Right atrium auricular region (tissue), 2 donors: Measurements from ENCODE around the gene CHST13. TPM values are rescaled to one million over a fixed set of nuclear protein-coding genes. Genes with fewer than 3 reads are reported as not detected.
A peak's percentile ranks its signal among the peaks of the same experiment; 100 is the strongest.

Experiments used
- DNase-seq: peaks from one replicate; pipeline ENCODE4 v3.0.0-alpha.2; 2019; ENCODE audit warnings: low spot score
- H3K27ac ChIP-seq, 2 donors: fragments of 200-600 bp; sonication (generic); 1 replicate in 1 of 2; 2 replicates in 1 of 2; pipeline ENCODE4 v1.5.1; 2016 to 2019
- H3K27me3 ChIP-seq, 2 donors: fragments of 200-600 bp; sonication (generic); one replicate each; pipeline versions ENCODE4 v1.5.1 to v1.6.0; 2017 to 2019
- H3K36me3 ChIP-seq: fragments of 200-600 bp; sonication (generic); one replicate; pipeline ENCODE4 v1.5.1; 2016
- H3K4me1 ChIP-seq, 2 donors: fragments of 200-600 bp; sonication (generic); one replicate each; pipeline versions ENCODE4 v1.5.1 to v1.6.0; 2017 to 2019
- H3K4me3 ChIP-seq, 2 donors: fragments of 200-600 bp; sonication (generic); 1 replicate in 1 of 2; 2 replicates in 1 of 2; pipeline ENCODE4 v1.5.1; 2017 to 2019; ENCODE audit warnings: mild to moderate bottlenecking in 1 of 2, moderate library complexity in 1 of 2
- H3K9me3 ChIP-seq, 2 donors: fragments of 200-600 bp; sonication (generic); one replicate each; pipeline ENCODE4 v1.5.1; 2019
- total RNA-seq, 2 donors: library from RNA; depleted of rRNA; stranded (reverse); fragments of >200 nt; gene quantifications; one replicate each; pipeline ENCODE4 v1.1.0, GENCODE V29; 2016
- TF ChIP-seq, protein P1 (sequence below), 2 donors: fragments of 200-600 bp; sonication (generic); IDR thresholded peaks; one replicate each; pipeline ENCODE4 v1.5.1; 2019; ENCODE audit warnings: antibody characterized with exemption in 2 of 2

The CHST13 gene
- total RNA-seq, 2 donors from 2014 or later = 0.90 TPM; not detected in 1

DNA sequence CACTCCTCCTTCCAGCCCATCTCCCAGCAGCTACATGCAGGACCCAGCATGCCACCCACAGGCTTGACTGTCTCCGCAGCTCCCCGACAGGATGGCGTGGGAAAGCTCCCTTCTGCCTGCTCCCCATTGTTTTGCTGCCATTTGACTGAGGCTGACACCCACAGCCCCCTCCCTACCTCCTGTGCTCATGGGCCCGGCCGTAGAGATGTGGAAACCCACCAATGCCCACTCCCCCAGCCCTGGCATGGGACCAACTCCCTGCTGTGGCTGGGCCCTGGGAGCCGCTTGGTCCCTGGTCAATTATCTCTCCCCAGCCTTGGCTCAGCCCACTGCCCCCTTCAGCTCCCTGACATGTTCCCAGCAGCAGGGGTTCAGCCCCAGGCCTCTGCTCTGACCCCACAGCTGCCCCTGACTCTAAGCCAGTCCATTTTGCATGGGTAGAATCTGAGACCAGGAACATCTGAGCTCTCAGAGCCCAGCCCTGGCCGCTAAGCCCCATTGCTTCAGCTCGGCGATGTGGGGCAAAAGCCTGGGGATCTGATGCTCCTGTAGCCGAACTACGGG lies 26.6 kb downstream of the CHST13 start:
- Histone ChIP-seq H3K36me3 (no peaks in the 10 kb centered on the region), H3K27me3 (no peaks in the 10 kb centered on the region), H3K4me3 (no peak overlapping the region), H3K9me3 (no peaks in the 10 kb centered on the region), H3K27ac (no peak overlapping the region), H3K4me1 (no peaks in the 10 kb centered on the region)
- TF ChIP-seq, protein P1, sequence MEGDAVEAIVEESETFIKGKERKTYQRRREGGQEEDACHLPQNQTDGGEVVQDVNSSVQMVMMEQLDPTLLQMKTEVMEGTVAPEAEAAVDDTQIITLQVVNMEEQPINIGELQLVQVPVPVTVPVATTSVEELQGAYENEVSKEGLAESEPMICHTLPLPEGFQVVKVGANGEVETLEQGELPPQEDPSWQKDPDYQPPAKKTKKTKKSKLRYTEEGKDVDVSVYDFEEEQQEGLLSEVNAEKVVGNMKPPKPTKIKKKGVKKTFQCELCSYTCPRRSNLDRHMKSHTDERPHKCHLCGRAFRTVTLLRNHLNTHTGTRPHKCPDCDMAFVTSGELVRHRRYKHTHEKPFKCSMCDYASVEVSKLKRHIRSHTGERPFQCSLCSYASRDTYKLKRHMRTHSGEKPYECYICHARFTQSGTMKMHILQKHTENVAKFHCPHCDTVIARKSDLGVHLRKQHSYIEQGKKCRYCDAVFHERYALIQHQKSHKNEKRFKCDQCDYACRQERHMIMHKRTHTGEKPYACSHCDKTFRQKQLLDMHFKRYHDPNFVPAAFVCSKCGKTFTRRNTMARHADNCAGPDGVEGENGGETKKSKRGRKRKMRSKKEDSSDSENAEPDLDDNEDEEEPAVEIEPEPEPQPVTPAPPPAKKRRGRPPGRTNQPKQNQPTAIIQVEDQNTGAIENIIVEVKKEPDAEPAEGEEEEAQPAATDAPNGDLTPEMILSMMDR (IDR thresholded peaks at IDR 0.05) = no peak
- DNase-seq = peak; percentile 34

GRCh38 chr3:126551121-126551838 lies 27.3 kb downstream of the CHST13 start:
- TF ChIP-seq, protein P1 (IDR thresholded peaks at IDR 0.05) = no peak
- H3K36me3 ChIP-seq = no peaks in the 10 kb centered on the region
- H3K27ac ChIP-seq = no peak overlapping the region
- H3K27me3 ChIP-seq = no peaks in the 10 kb centered on the region
- H3K4me3 ChIP-seq = no peak overlapping the region
- no peaks in the 10 kb centered on the region for H3K9me3 ChIP-seq
- no peaks in the 10 kb centered on the region for H3K4me1 ChIP-seq
- DNase-seq = peak; percentile 54

DNA sequence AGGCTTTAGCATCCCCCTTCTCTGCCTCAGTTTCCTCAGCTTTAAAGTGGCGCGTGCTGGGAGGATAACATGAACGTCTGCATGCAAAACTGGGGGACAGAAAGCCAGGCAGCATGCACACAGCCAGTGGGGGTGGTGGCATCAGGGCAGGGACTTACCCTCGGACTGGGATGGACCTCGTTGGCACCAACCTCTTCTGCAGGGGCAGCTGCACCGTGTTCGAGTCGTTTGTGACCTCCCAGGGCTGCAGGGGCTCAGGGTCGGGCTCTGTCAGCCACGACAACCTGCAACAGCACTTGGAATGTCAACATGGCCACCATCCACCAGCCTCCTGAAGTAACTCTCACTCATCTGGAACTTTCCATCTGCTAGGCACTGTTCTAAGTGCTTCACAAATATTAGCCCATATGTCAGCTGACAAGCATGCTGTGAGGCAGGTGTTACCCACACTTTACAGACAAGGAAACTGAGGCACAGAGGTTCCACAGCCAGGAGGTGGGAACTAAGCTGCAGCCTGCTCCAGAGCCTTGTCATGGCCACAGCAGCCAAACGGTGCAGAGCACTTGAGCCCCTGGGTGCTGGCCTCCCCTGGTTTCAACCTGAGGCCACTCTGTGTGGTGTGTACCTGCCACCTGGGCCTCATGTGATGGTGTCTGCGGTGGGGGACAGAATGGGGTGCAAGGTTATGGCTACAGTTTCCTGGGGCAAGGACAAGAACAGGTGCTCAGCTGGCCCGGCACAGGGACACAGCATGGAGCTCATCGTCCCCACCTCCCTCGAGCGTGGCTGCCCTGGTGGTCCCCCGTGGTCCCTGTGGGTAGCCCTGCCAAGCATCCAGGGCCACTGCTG lies 28.1 kb downstream of the CHST13 start:
- DNase-seq = peak; percentile 34
- Histone ChIP-seq H3K4me1 (no peaks in the 10 kb centered on the region), H3K4me3 (no peak overlapping the region), H3K9me3 (no peaks in the 10 kb centered on the region), H3K27me3 (no peaks in the 10 kb centered on the region), H3K36me3 (no peaks in the 10 kb centered on the region), H3K27ac (no peak overlapping the region)
- TF ChIP-seq, protein P1 (IDR thresholded peaks at IDR 0.05) = no peak

DNA sequence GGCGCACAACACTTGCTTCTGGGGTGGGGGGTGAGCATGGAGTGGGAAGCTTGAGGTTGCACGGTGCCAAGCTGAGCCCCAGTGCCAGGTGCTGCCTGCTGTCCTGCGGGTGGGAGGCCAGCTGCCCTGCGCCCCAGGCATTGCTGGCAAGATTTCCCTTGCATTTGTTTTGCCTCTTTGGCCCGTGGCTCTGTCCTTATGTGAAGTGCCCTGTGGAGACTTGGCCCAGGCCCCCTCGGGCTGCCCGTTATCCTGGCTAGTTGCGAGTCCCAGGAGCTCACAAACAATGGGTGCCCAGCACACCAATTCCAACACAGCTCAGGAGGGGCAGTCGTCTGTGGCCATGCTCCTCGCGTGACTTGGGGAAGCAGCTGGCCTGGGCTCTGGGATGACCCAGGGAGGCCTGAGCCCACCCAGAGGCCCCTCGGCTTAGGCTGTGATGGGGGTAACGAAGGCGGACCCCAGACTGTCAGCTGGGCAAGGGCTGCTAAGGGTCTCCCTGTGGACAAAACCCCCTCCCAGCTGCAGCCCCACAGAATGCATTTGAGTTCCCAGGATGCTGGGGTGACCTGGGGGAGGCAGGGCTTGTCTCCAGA lies 28.8 kb downstream of the CHST13 start:
- H3K27ac ChIP-seq = no peak overlapping the region
- H3K27me3 ChIP-seq = no peaks in the 10 kb centered on the region
- H3K4me3 ChIP-seq = no peak overlapping the region
- H3K4me1 ChIP-seq = no peaks in the 10 kb centered on the region
- H3K9me3 ChIP-seq = no peaks in the 10 kb centered on the region
- DNase-seq = peak; percentile 34
- no peaks in the 10 kb centered on the region for H3K36me3 ChIP-seq
- TF ChIP-seq, protein P1 (IDR thresholded peaks at IDR 0.05) = no peak

DNA sequence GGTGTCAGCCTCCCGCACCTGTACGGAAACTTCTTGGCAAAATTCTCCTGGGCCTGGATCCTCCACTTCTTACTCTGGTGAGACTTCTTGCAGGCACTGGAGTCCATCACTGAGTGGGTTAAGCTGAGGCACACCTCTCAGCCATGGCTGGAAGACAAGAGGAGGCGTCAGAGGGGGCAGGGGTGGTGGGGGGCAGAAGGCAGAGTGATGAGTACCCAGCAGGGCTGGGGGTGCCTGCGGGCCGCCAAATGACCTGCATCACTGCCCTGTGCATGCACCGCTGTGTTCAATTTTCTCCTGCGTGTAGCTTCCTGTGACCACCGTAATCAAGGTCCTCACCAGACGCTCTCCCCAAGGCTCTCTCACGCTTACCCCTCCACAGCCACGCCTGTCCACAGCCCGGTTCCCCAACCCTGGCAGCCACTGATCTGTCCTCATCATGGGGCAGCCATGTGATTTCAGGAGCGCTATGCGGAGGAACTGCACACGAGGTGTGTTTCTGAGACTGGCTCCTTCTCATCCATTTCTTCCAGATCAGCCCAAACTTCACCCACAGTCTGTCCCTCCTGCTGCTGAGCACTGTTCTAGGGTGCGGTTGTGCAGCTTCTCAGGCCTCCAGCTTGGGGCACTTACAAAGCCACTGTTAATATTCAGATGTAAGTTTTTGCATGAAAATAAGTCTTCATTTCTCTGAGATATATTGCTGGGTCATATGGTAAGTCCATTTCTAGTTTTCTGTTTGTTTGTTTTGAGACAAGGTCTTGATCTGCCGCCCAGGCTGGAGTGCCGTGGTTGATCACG lies 29.5 kb downstream of the CHST13 start:
- Histone ChIP-seq H3K27me3 (no peaks in the 10 kb centered on the region), H3K9me3 (no peaks in the 10 kb centered on the region), H3K4me3 (no peak overlapping the region), H3K27ac (no peak overlapping the region), H3K4me1 (no peaks in the 10 kb centered on the region), H3K36me3 (no peaks in the 10 kb centered on the region)
- DNase-seq = peak; percentile 44
- TF ChIP-seq, protein P1 (IDR thresholded peaks at IDR 0.05) = no peak
